ENCODE results near the gene TRIM69.
"Not testable (repeated sequence)": the region's sequence is repeated elsewhere in the genome, so short reads cannot be mapped to it uniquely, and the experiment has no call there.

TRIM69 gene

GRCh38 chr15:44743454-44743853 is 7.1 kb downstream of the TRIM69 start:
- DNase-seq (ENCODE audit: low spot score), result not testable (repeated sequence)

GRCh38 chr15:44753345-44753744 is 17.0 kb downstream of the TRIM69 start:
- DNase-seq (ENCODE audit: low spot score), result no peak

- no peak for DNase-seq (ENCODE audit: low spot score)
These were observed 26.9 kb downstream of the TRIM69 start for GRCh38 chr15:44763187-44763586.

- DNase-seq (ENCODE audit: low spot score), result no peak
These were observed 27.5 kb downstream of the TRIM69 start for GRCh38 chr15:44763848-44764247.

- DNase-seq (ENCODE audit: low spot score), result no peak
These were observed 28.7 kb downstream of the TRIM69 start for GRCh38 chr15:44765036-44765435.

GRCh38 chr15:44769521-44769920 is 33.2 kb downstream of the TRIM69 start:
- no peak for DNase-seq (ENCODE audit: low spot score)

- DNase-seq (ENCODE audit: low spot score), result not testable (repeated sequence)
These were observed 34.4 kb downstream of the TRIM69 start for GRCh38 chr15:44770715-44771114.

GRCh38 chr15:44775953-44776352 is 39.6 kb downstream of the TRIM69 start:
- no peak for DNase-seq (ENCODE audit: low spot score)

GRCh38 chr15:44779761-44780160 is 43.4 kb downstream of the TRIM69 start:
- DNase-seq (ENCODE audit: low spot score), result no peak

- DNase-seq (ENCODE audit: low spot score), result no peak
These were observed 44.3 kb downstream of the TRIM69 start for GRCh38 chr15:44780608-44781007.

- DNase-seq (ENCODE audit: low spot score), result no peak
These were observed 44.9 kb downstream of the TRIM69 start for GRCh38 chr15:44781128-44781810.

- no peak for DNase-seq (ENCODE audit: low spot score)
These were observed 46.2 kb downstream of the TRIM69 start for GRCh38 chr15:44782516-44782915.

- DNase-seq (ENCODE audit: low spot score), result not testable (repeated sequence)
These were observed 48.6 kb downstream of the TRIM69 start for GRCh38 chr15:44784918-44785274.

- no peak for DNase-seq (ENCODE audit: low spot score)
These were observed 52.4 kb downstream of the TRIM69 start for GRCh38 chr15:44788748-44789147.

- DNase-seq (ENCODE audit: low spot score), result no peak
These were observed 53.9 kb downstream of the TRIM69 start for GRCh38 chr15:44790215-44790614.

GRCh38 chr15:44790656-44791055 is 54.3 kb downstream of the TRIM69 start:
- no peak for DNase-seq (ENCODE audit: low spot score)

- DNase-seq (ENCODE audit: low spot score), result no peak
These were observed 56.4 kb downstream of the TRIM69 start for GRCh38 chr15:44792715-44793114.

- no peak for DNase-seq (ENCODE audit: low spot score)
These were observed 57.7 kb downstream of the TRIM69 start for GRCh38 chr15:44794072-44794471.

GRCh38 chr15:44796508-44796907 is 60.2 kb downstream of the TRIM69 start:
- DNase-seq (ENCODE audit: low spot score), result no peak

GRCh38 chr15:44798826-44799225 is 62.5 kb downstream of the TRIM69 start:
- DNase-seq (ENCODE audit: low spot score), result peak; percentile 11

- DNase-seq (ENCODE audit: low spot score), result no peak
These were observed 65.0 kb downstream of the TRIM69 start for GRCh38 chr15:44801364-44801763.

GRCh38 chr15:44801797-44802196 is 65.5 kb downstream of the TRIM69 start:
- DNase-seq (ENCODE audit: low spot score), result no peak

GRCh38 chr15:44802336-44802735 is 66.0 kb downstream of the TRIM69 start:
- no peak for DNase-seq (ENCODE audit: low spot score)

- no peak for DNase-seq (ENCODE audit: low spot score)
These were observed 68.1 kb downstream of the TRIM69 start for GRCh38 chr15:44804298-44805046.

All from AG08396 (cell line).